HG03175 (cell line): Measurements from ENCODE around the gene RELB.
"Not testable (repeated sequence)": the region's sequence is repeated elsewhere in the genome, so short reads cannot be mapped to it uniquely, and the experiment has no call there.

Experiments
- ATAC-seq: cut with Tn5 transposase; IDR thresholded peaks from one replicate; pipeline ENCODE4 v1.9.1; 2021; ENCODE audit warnings: mild to moderate bottlenecking, moderate library complexity; ENCODE audit not compliant: unreplicated experiment

Gene RELB

GRCh38 chr19:44985445-44985844 lies 15.8 kb upstream of the RELB start:
- ATAC-seq, result no peak

- ATAC-seq, result no peak
Measured at GRCh38 chr19:44986389-44986788, 14.9 kb upstream of the RELB start.

- no peak for ATAC-seq
Measured at GRCh38 chr19:44987148-44987675, 14.1 kb upstream of the RELB start.

- no peak for ATAC-seq
Measured at GRCh38 chr19:44988273-44988672, 13.0 kb upstream of the RELB start.

GRCh38 chr19:44988896-44989556 lies 12.2 kb upstream of the RELB start:
- no peak for ATAC-seq

GRCh38 chr19:44990459-44990858 lies 10.8 kb upstream of the RELB start:
- ATAC-seq, result no peak

- no peak for ATAC-seq
Measured at GRCh38 chr19:44990966-44991365, 10.3 kb upstream of the RELB start.

GRCh38 chr19:44992336-44993163 lies 8.7 kb upstream of the RELB start:
- ATAC-seq, result no peak

GRCh38 chr19:44993526-44993925 lies 7.7 kb upstream of the RELB start:
- ATAC-seq, result no peak

GRCh38 chr19:44993926-44994537 lies 7.2 kb upstream of the RELB start:
- no peak for ATAC-seq

- ATAC-seq, result no peak
Measured at GRCh38 chr19:44998025-44998424, 3.2 kb upstream of the RELB start.

GRCh38 chr19:44999131-44999925 lies 1.9 kb upstream of the RELB start:
- ATAC-seq, result not testable (repeated sequence)

GRCh38 chr19:45000665-45001064 lies 599 bp upstream of the RELB start:
- ATAC-seq, result not testable (repeated sequence)

GRCh38 chr19:45003485-45003884 lies 2.2 kb downstream of the RELB start:
- ATAC-seq, result no peak

- ATAC-seq, result no peak
Measured at GRCh38 chr19:45005787-45006186, 4.5 kb downstream of the RELB start.

GRCh38 chr19:45008552-45008951 lies 7.3 kb downstream of the RELB start:
- ATAC-seq, result no peak

- ATAC-seq, result no peak
Measured at GRCh38 chr19:45009625-45010255, 8.5 kb downstream of the RELB start.

GRCh38 chr19:45010306-45010705 lies 9.0 kb downstream of the RELB start:
- ATAC-seq, result no peak

- ATAC-seq, result no peak
Measured at GRCh38 chr19:45011959-45012358, 10.7 kb downstream of the RELB start.
